ENCODE results near the gene SRGAP3. TPM values are rescaled to one million over a fixed set of nuclear protein-coding genes. Genes with fewer than 3 reads are reported as not detected.
"Not testable (repeated sequence)": the region's sequence is repeated elsewhere in the genome, so short reads cannot be mapped to it uniquely, and the experiment has no call there.

The SRGAP3 gene
- total RNA-seq, 4 donors from 2014 or later, result 13.1 to 84.9 (median 27.4) TPM

- H3K27ac ChIP-seq, result no peak overlapping the region
- H3K27me3 ChIP-seq, result no peaks in the 10 kb centered on the region
- 95% methylated on average over 7 of the region's 7 CpGs for WGBS
- DNase-seq (ENCODE audit: low spot score in 2 of 2), result no peak
- no peak for TF ChIP-seq EP300 (IDR thresholded peaks at IDR 0.05)
- TF ChIP-seq CTCF (IDR thresholded peaks at IDR 0.05), result no peak
- TF ChIP-seq POLR2AphosphoS5 (IDR thresholded peaks at IDR 0.05), result no peak
- TF ChIP-seq POLR2A (IDR thresholded peaks at IDR 0.05), result no peak
- H3K36me3 ChIP-seq, result no peaks in the 10 kb centered on the region
- H3K4me1 ChIP-seq, result no peaks in the 10 kb centered on the region
- H3K9me3 ChIP-seq, result no peaks in the 10 kb centered on the region
- no peak overlapping the region for H3K4me3 ChIP-seq
Measured at GRCh38 chr3:9097495-9097894, 152.0 kb downstream of the SRGAP3 start.

DNA sequence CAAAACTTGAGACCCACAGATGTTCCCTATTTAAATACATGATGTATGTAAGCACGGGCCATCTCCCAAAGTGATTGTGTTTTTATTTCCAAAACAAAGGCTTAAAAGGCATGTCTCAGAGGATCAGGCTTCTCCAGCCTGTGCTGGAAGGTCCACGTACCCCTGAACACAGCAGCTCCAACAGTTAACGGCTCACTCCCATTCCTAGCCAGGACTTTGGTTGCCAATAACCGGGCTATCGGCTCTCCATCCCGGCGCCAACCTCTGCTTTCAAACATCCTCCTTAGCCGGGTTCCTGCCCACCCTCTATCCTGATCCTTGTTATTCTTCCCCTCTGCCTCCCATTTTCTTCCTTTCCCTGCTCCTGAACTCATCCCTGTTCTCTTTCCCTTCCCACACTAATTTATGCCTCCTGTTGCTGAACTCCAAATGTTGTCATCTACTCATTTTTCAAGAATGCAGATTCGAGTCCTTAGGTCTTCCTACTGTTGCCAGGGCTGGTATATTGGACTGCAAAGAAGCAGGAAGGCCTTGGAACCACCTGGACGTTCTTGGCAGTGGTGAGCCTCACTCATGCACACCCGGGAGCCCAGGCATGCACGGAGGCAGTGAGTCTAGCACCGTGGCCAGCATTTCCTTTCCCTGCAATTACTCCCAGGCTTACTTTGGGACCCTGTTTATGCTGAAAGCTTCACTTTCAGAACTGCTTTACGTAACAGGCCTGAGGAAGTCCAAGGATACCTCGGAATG is 157.8 kb downstream of the SRGAP3 start:
- Histone ChIP-seq H3K36me3 (no peaks in the 10 kb centered on the region), H3K9me3 (no peaks in the 10 kb centered on the region), H3K27ac (no peak overlapping the region), H3K27me3 (no peaks in the 10 kb centered on the region), H3K4me3 (no peak overlapping the region), H3K4me1 (peaks cover 11% of the 10 kb centered on the region)
- WGBS, result 45% methylated on average over 14 of the region's 15 CpGs
- TF ChIP-seq EP300 (IDR thresholded peaks at IDR 0.05) (no peak), POLR2A (IDR thresholded peaks at IDR 0.05) (no peak), POLR2AphosphoS5 (IDR thresholded peaks at IDR 0.05) (no peak), CTCF (IDR thresholded peaks at IDR 0.05) (no peak)
- DNase-seq (ENCODE audit: low spot score in 2 of 2), result no peak

- no peak overlapping the region for H3K27ac ChIP-seq
- no peak for TF ChIP-seq CTCF (IDR thresholded peaks at IDR 0.05)
- no peak for TF ChIP-seq POLR2A (IDR thresholded peaks at IDR 0.05)
- no peak overlapping the region for H3K4me3 ChIP-seq
- H3K27me3 ChIP-seq, result no peaks in the 10 kb centered on the region
- no peaks in the 10 kb centered on the region for H3K36me3 ChIP-seq
- WGBS, result 61% methylated on average over 10 of the region's 12 CpGs
- H3K9me3 ChIP-seq, result no peaks in the 10 kb centered on the region
- H3K4me1 ChIP-seq, result peaks cover 11% of the 10 kb centered on the region
- DNase-seq (ENCODE audit: low spot score in 2 of 2), result no peak
Measured at GRCh38 chr3:9088441-9089353, 160.7 kb downstream of the SRGAP3 start.

- 76% methylated on average over 8 of the region's 8 CpGs for WGBS
- H3K27ac ChIP-seq, result no peak overlapping the region
- TF ChIP-seq POLR2AphosphoS5 (IDR thresholded peaks at IDR 0.05), result no peak
- no peak for TF ChIP-seq POLR2A (IDR thresholded peaks at IDR 0.05)
Measured at GRCh38 chr3:9087831-9088413, 161.5 kb downstream of the SRGAP3 start.

GRCh38 chr3:9085428-9085827 is 164.0 kb downstream of the SRGAP3 start:
- H3K4me1 ChIP-seq, result peaks cover 11% of the 10 kb centered on the region
- not testable (repeated sequence) for H3K36me3 ChIP-seq; H3K27ac ChIP-seq; H3K27me3 ChIP-seq; H3K9me3 ChIP-seq; H3K4me3 ChIP-seq; DNase-seq (ENCODE audit: low spot score in 2 of 2)
- 43% methylated on average over 2 of the region's 2 CpGs for WGBS

More at GRCh38 chr3:9087831-9088413, 161.5 kb downstream of the SRGAP3 start:
- H3K4me3 ChIP-seq, result no peak overlapping the region
- no peaks in the 10 kb centered on the region for H3K27me3 ChIP-seq
- peaks cover 11% of the 10 kb centered on the region for H3K4me1 ChIP-seq
- no peak for DNase-seq (ENCODE audit: low spot score in 2 of 2)
- no peaks in the 10 kb centered on the region for H3K36me3 ChIP-seq
- H3K9me3 ChIP-seq, result no peaks in the 10 kb centered on the region
